Endothelial cell of umbilical vein (primary cell): Measurements from ENCODE around the gene DDX43. TPM values are rescaled to one million over a fixed set of nuclear protein-coding genes. Genes with fewer than 3 reads are reported as not detected.

ENCODE experiments used
- BruUV-seq: library from RNA; stranded (reverse); fragments of 400-500 nt; replicated peaks from 2 replicates; lab custom pipeline; 2021; lab: Mats Ljungman, UMichigan
- CTCF ChIA-PET: fragments of 300-600, 350-600 bp; sonication (Branson Sonifier 250); formaldehyde crosslinking; loops from one replicate; lab custom pipeline; 2021; ENCODE audit warnings: antibody characterized with exemption, inconsistent platforms; lab: Charles Lee
- POLR2A ChIA-PET: fragments of 300-600, 350-600 bp; sonication (Branson Sonifier 250); formaldehyde crosslinking; loops from one replicate; lab custom pipeline; 2021; ENCODE audit warnings: antibody characterized with exemption, inconsistent platforms; lab: Charles Lee
- DNase-seq: peaks from one replicate; pipeline ENCODE4 v3.0.0-alpha.2; 2011; ENCODE audit warnings: low read depth, low spot score
- FAIRE-seq: peaks from 2 replicates; lab custom pipeline; 2011; peaks lifted over from hg19 to GRCh38; lab: Jason Lieb, UNC
- H2AFZ ChIP-seq: 2 replicates; pipeline ENCODE4 v1.6.0; 2012; ENCODE audit warnings: low read depth, low read length, control low read depth, inconsistent platforms
- H3K27ac ChIP-seq: 2 replicates; pipeline ENCODE4 v1.5.1; 2011; ENCODE audit warnings: low read depth, mild to moderate bottlenecking, control low read depth, low read length, moderate library complexity; ENCODE audit not compliant: insufficient read depth
- H3K27me3 ChIP-seq, 2 experiments: 2 replicates each; pipeline versions ENCODE4 v1.6.0 to v1.6.1; 2011; ENCODE audit warnings: low read length in 2 of 2, mixed read lengths in 1 of 2; ENCODE audit not compliant: control insufficient read depth in 2 of 2, insufficient read depth in 2 of 2
- H3K36me3 ChIP-seq, 2 experiments: 2 replicates in 1 of 2; 3 replicates in 1 of 2; pipeline ENCODE4 v1.5.1; 2011; ENCODE audit warnings: low read length in 2 of 2, mild to moderate bottlenecking in 1 of 2, moderate library complexity in 1 of 2; ENCODE audit not compliant: control insufficient read depth in 2 of 2, insufficient read depth in 2 of 2; ENCODE audit errors: extremely low read depth in 1 of 2
- H3K4me1 ChIP-seq: 3 replicates; pipeline ENCODE4 v1.5.1; 2011; ENCODE audit warnings: mild to moderate bottlenecking, low read length; ENCODE audit not compliant: control insufficient read depth, insufficient read depth; ENCODE audit errors: extremely low read depth
- H3K4me2 ChIP-seq: 2 replicates; pipeline ENCODE4 v1.6.1; 2011; ENCODE audit warnings: low read length, control low read depth, mixed read lengths; ENCODE audit not compliant: insufficient read depth
- H3K4me3 ChIP-seq, 3 experiments: fragments of 200-600 bp in 1 of 3; sonication (generic), shearing (Covaris generic) in 1 of 3; replicated peaks in 1 of 3; 2 replicates each; pipeline ENCODE4 v1.5.1; 2011 to 2016; ENCODE audit warnings: control low read depth in 3 of 3, low read length in 3 of 3, mild to moderate bottlenecking in 2 of 3, inconsistent platforms in 1 of 3, low read depth in 1 of 3, moderate library complexity in 1 of 3; ENCODE audit not compliant: insufficient read depth in 1 of 3
- H3K79me2 ChIP-seq: 2 replicates; pipeline ENCODE4 v1.6.0; 2012; ENCODE audit warnings: low read length, inconsistent platforms; ENCODE audit not compliant: control insufficient read depth, insufficient read depth
- H3K9ac ChIP-seq: replicated peaks from 2 replicates; pipeline ENCODE3; 2011; ENCODE audit warnings: low read length, control low read depth; ENCODE audit not compliant: insufficient read depth; ENCODE audit errors: extremely low read depth
- H3K9me1 ChIP-seq: replicated peaks from 3 replicates; pipeline ENCODE4 v1.6.0; 2011; ENCODE audit warnings: mild to moderate bottlenecking, low read length; ENCODE audit not compliant: control insufficient read depth, insufficient read depth; ENCODE audit errors: extremely low read depth
- H3K9me3 ChIP-seq: replicated peaks from 2 replicates; pipeline ENCODE4 v1.5.1; 2012; ENCODE audit warnings: low read length, inconsistent platforms; ENCODE audit not compliant: control insufficient read depth, insufficient read depth
- H4K20me1 ChIP-seq: replicated peaks from 2 replicates; pipeline ENCODE3; 2011; ENCODE audit warnings: mild to moderate bottlenecking, low read length; ENCODE audit not compliant: control insufficient read depth, insufficient read depth; ENCODE audit errors: extremely low read depth
- CTCF ChIP-seq, 2 donors: IDR thresholded peaks; 1 replicate in 1 of 2; 2 replicates in 1 of 2; pipeline ENCODE4 v1.5.1; 2011; ENCODE audit warnings: low read length in 2 of 2, mild to moderate bottlenecking in 2 of 2, moderate library complexity in 2 of 2, control low read depth in 1 of 2, inconsistent platforms in 1 of 2, low read depth in 1 of 2; ENCODE audit not compliant: insufficient read depth in 1 of 2; ENCODE audit errors: extremely low read depth in 1 of 2
- EZH2 ChIP-seq: IDR thresholded peaks from 2 replicates; pipeline ENCODE4 v1.6.1; 2012; ENCODE audit warnings: borderline replicate concordance, low read depth, mild to moderate bottlenecking, moderate library complexity, low read length, inconsistent platforms; ENCODE audit not compliant: severe bottlenecking
- FOS ChIP-seq: IDR thresholded peaks from 2 replicates; pipeline ENCODE4 v1.6.1; 2011; ENCODE audit warnings: mild to moderate bottlenecking, low read length, moderate library complexity, borderline replicate concordance; ENCODE audit not compliant: insufficient read depth
- GATA2 ChIP-seq: IDR thresholded peaks from 2 replicates; pipeline ENCODE4 v1.7.0; 2011; ENCODE audit warnings: low read depth, mild to moderate bottlenecking, moderate library complexity, mixed read lengths, low read length; ENCODE audit not compliant: insufficient read length, insufficient read depth
- JUN ChIP-seq: IDR thresholded peaks from 2 replicates; pipeline ENCODE4 v1.6.1; 2011; ENCODE audit warnings: borderline replicate concordance, low read depth; ENCODE audit not compliant: insufficient read length, insufficient read depth
- MAX ChIP-seq: IDR thresholded peaks from 2 replicates; pipeline ENCODE4 v1.6.1; 2011; ENCODE audit not compliant: insufficient read depth, insufficient read length
- MYC ChIP-seq: IDR thresholded peaks from one replicate; pipeline ENCODE4 v1.6.1; 2011; ENCODE audit warnings: mild to moderate bottlenecking, low read depth, low read length
- POLR2A ChIP-seq: IDR thresholded peaks from 2 replicates; pipeline ENCODE4 v1.6.1; 2012; ENCODE audit warnings: low read depth, mild to moderate bottlenecking, control low read depth, low read length
- POLR2AphosphoS5 ChIP-seq: IDR thresholded peaks from 2 replicates; pipeline ENCODE4 v1.6.1; 2012; ENCODE audit warnings: low read depth, mild to moderate bottlenecking, control low read depth, low read length, moderate library complexity; ENCODE audit not compliant: insufficient read depth
- dilution Hi-C: fragments of 300-500 bp; cut with MboI; formaldehyde crosslinking; loops from one replicate; pipeline ENCODE4 v1.15.0; 2019; ENCODE audit warnings: low sequenced_read_pairs; ENCODE audit not compliant: extremely low pct_ligation_motif_present
- intact Hi-C: fragments of 100-400 bp; cut with micrococcal nuclease; formaldehyde crosslinking; loops from one replicate; pipeline ENCODE4 v1.10.0; 2022
- polyA plus RNA-seq, 4 experiments: library from polyadenylated mRNA; depleted of rRNA in 3 of 4; stranded (reverse) in 3 of 4; unstranded in 1 of 4; fragments of >200 nt; gene quantifications; 2 replicates each; pipeline versions ENCODE4 v1.2.1 to v1.2.3, GENCODE V29; 2011 to 2012; ENCODE audit warnings: missing spikeins in 1 of 4
- total RNA-seq: library from RNA; stranded (reverse); gene quantifications from 2 replicates; pipeline ENCODE4 v1.2.3, GENCODE V29; 2021

Gene DDX43
- total and polyA plus RNA-seq, 2 donors (not counting 3 experiments of a cell fraction or from before 2014, with no cell fraction given) = 0.95 to 1.2 TPM

GRCh38 chr6:73371984-73372383 is 22.6 kb upstream of the DDX43 start:
- Histone ChIP-seq H3K9me3 (no peaks in the 10 kb centered on the region), H3K79me2 (no peaks in the 10 kb centered on the region), H3K27me3 (no peaks in the 10 kb centered on the region), H3K4me1 (no peaks in the 10 kb centered on the region), H2AFZ (no peak overlapping the region), H4K20me1 (no peaks in the 10 kb centered on the region), H3K36me3 (no peaks in the 10 kb centered on the region), H3K4me3 (no peak overlapping the region), H3K4me2 (no peak overlapping the region), H3K27ac (no peak overlapping the region), H3K9me1 (no peaks in the 10 kb centered on the region), H3K9ac (no peak overlapping the region)
- FAIRE-seq (no peak), DNase-seq (no peak)
- CTCF ChIA-PET = interaction anchor here (0.7 kb wide), 1 partner anchor 111 kb away, joined by 3 read pairs; no protein-coding TSS in a partner anchor
- BruUV-seq = no TSS peak
- dilution Hi-C loops = no loop called here
- intact Hi-C loops = no loop called here
- no peak for TF ChIP-seq MAX
- POLR2A ChIA-PET = no interaction called here

- Histone ChIP-seq H3K79me2 (no peaks in the 10 kb centered on the region), H3K4me3 (no peak overlapping the region), H3K4me2 (no peak overlapping the region), H3K36me3 (no peaks in the 10 kb centered on the region), H3K9me3 (no peaks in the 10 kb centered on the region), H3K4me1 (no peaks in the 10 kb centered on the region), H3K9ac (no peak overlapping the region), H3K27me3 (no peaks in the 10 kb centered on the region), H3K9me1 (no peaks in the 10 kb centered on the region), H4K20me1 (no peaks in the 10 kb centered on the region), H3K27ac (no peak overlapping the region), H2AFZ (no peak overlapping the region)
- intact Hi-C loops (no loop called here), dilution Hi-C loops (no loop called here)
- no TSS peak for BruUV-seq
- CTCF ChIA-PET = interaction anchor here (0.7 kb wide), 1 partner anchor 110 kb away, joined by 3 read pairs; no protein-coding TSS in a partner anchor
- POLR2A ChIA-PET = no interaction called here
- no peak for DNase-seq
- TF ChIP-seq MAX (no peak), POLR2AphosphoS5 (no peak), GATA2 (no peak), FOS (no peak), MYC (no peak), JUN (no peak), EZH2 (no peak), POLR2A (no peak), CTCF (IDR thresholded peaks at IDR 0.05; ENCODE audit: extremely low read depth in 1 of 2, insufficient read depth in 1 of 2, low read depth in 1 of 2, low read length in 2 of 2) (no peak)
- no peak for FAIRE-seq
Observed at GRCh38 chr6:73372516-73372915, 22.1 kb upstream of the DDX43 start.
